ENCODE data around the gene DMWD.
"Not testable (repeated sequence)": the region's sequence is repeated elsewhere in the genome, so short reads cannot be mapped to it uniquely, and the experiment has no call there.

DMWD gene

GRCh38 chr19:45805719-45806118 is 13.1 kb upstream of the DMWD start:
- no peak overlapping the region for H3K4me3 ChIP-seq (ENCODE audit: low read length)
- no peak for DNase-seq (ENCODE audit: low read depth)
- TF ChIP-seq, protein P1, sequence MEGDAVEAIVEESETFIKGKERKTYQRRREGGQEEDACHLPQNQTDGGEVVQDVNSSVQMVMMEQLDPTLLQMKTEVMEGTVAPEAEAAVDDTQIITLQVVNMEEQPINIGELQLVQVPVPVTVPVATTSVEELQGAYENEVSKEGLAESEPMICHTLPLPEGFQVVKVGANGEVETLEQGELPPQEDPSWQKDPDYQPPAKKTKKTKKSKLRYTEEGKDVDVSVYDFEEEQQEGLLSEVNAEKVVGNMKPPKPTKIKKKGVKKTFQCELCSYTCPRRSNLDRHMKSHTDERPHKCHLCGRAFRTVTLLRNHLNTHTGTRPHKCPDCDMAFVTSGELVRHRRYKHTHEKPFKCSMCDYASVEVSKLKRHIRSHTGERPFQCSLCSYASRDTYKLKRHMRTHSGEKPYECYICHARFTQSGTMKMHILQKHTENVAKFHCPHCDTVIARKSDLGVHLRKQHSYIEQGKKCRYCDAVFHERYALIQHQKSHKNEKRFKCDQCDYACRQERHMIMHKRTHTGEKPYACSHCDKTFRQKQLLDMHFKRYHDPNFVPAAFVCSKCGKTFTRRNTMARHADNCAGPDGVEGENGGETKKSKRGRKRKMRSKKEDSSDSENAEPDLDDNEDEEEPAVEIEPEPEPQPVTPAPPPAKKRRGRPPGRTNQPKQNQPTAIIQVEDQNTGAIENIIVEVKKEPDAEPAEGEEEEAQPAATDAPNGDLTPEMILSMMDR (conservative IDR thresholded peaks at IDR 0.05; ENCODE audit: low read depth, low read length): no peak

- DNase-seq (ENCODE audit: low read depth): no peak
- TF ChIP-seq, protein P1 (conservative IDR thresholded peaks at IDR 0.05; ENCODE audit: low read depth, low read length): no peak
- no peak overlapping the region for H3K4me3 ChIP-seq (ENCODE audit: low read length)
These were observed 12.2 kb upstream of the DMWD start for GRCh38 chr19:45804959-45805230.

DNA sequence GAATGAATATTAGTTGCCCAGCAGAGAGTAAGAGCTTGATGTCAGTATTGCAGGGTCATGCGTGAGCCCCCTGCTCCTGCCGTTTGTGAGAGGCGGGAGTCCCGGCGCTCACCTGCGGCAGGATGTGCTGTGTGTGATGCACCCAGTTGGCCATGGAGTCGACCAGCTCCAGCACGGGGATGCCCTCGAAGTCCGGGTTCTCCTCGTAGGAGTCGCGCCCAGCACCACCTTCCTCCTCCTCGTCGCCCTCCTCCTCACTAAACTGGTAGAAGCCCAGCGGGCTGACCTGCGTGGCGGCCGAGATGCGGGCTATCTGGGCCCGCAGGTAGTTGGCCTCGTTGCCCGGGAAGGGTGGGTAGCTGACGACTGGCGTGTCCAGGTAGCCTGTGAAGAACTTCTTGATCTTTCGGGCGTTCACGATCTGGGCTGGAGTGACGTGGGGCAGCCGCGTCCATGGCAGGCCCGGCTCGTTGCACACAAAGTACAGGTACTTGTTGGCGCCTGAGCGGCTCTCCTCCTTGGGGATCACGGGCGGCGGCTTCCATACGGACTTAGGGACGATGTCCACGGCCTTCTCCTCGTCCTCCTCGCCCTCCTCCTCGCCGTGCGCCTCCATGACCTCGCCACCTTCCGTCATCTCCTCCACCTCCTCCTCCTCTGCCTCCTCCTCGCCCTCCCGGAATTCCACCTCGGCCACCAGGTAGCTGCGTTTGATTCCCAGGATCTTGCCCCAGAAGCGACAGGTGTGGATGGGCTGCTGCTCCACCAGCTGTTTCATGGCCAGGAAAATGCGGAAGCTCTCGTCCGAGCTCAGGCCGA is 11.7 kb upstream of the DMWD start:
- TF ChIP-seq, protein P1 (conservative IDR thresholded peaks at IDR 0.05; ENCODE audit: low read depth, low read length): no peak
- H3K4me3 ChIP-seq (ENCODE audit: low read length): no peak overlapping the region
- no peak for DNase-seq (ENCODE audit: low read depth)

DNA sequence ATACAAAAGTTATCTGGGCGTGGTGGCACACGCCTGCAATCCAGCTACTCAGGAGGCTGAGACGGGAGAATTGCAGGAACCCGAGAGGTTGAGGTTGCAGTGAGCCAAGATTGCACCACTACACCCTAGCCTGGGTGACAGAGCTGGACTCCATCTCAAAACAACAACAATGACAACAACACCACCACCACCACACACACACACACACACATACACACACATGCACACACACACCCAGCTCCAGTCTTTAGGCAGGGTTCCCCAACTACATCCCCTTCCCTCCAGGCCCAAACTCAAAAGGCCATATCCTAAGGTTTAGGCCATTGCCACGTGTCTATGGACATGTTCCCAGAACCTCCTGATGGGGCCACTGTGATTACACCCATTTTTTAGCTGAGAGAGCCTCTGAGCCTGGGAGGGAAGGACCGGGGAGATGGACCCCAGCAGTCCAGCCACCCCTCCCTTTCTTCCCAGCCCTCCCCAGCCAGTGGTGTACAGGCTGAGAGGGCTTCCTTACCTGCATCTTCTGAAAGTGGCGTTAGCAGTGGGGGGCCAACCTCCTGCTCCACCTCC is 9.0 kb upstream of the DMWD start:
- H3K4me3 ChIP-seq (ENCODE audit: low read length): no peak overlapping the region
- DNase-seq (ENCODE audit: low read depth): no peak
- TF ChIP-seq, protein P1 (conservative IDR thresholded peaks at IDR 0.05; ENCODE audit: low read depth, low read length): no peak

- no peak for DNase-seq (ENCODE audit: low read depth)
- TF ChIP-seq, protein P1 (conservative IDR thresholded peaks at IDR 0.05; ENCODE audit: low read depth, low read length): no peak
- no peak overlapping the region for H3K4me3 ChIP-seq (ENCODE audit: low read length)
These were observed 7.5 kb upstream of the DMWD start for GRCh38 chr19:45800070-45800553.

GRCh38 chr19:45799541-45799940 is 6.9 kb upstream of the DMWD start:
- H3K4me3 ChIP-seq (ENCODE audit: low read length); DNase-seq (ENCODE audit: low read depth): not testable (repeated sequence)

DNA sequence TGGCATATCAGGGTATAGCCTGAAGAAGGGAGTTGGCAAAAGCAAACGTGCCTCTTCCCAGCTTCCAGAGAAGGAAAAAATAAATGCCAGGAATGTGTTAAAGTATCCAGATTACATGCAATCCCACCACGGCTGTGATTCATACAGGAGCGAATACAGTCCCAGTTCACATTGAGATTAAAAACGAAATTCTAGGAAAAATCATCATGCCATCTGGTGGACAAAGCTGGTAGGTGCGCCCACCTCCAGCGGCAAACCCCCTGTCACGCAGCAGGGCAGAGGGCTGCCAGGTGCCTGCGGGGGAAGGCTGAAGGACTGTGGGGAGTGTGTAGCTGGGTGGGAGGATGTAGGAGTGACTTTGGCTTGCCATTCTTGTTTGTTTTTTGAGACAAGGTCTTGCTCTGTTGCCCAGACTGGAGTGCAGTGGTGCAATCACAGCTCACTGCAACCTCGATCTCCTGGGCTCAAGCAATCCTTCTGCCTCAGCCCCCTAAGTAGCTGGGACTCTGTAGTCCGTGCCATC is 6.4 kb upstream of the DMWD start:
- H3K4me3 ChIP-seq (ENCODE audit: low read length): no peak overlapping the region
- TF ChIP-seq, protein P1 (conservative IDR thresholded peaks at IDR 0.05; ENCODE audit: low read depth, low read length): peak; percentile 81
- no peak for DNase-seq (ENCODE audit: low read depth)

Measured in retinal pigment epithelial cell (primary cell).